ENCODE results near the gene DGKD.

- TF ChIP-seq POLR2A (IDR thresholded peaks at IDR 0.05) (no peak), CTCF (IDR thresholded peaks at IDR 0.05) (no peak)
These were observed 9.5 kb downstream of the DGKD start for GRCh38 chr2:233363744-233364235.
